ENCODE data around the gene CD1B.
"Not testable (repeated sequence)": the region's sequence is repeated elsewhere in the genome, so short reads cannot be mapped to it uniquely, and the experiment has no call there.

The CD1B gene

GRCh38 chr1:158290321-158290844, 40.9 kb downstream of the CD1B start:
- ATAC-seq (ENCODE audit: low read depth) (no peak), DNase-seq (ENCODE audit: low spot score in 2 of 2) (no peak)
- H3K36me3 Mint-ChIP-seq = peaks cover 3% of the 10 kb centered on the region
- H3K27me3 Mint-ChIP-seq = no peaks in the 10 kb centered on the region
- no peaks in the 10 kb centered on the region for H3K9me3 Mint-ChIP-seq
- H3K4me3 Mint-ChIP-seq = no peak overlapping the region
- no peak overlapping the region for H3K27ac Mint-ChIP-seq
- H3K4me1 Mint-ChIP-seq = peaks cover 25% of the 10 kb centered on the region

GRCh38 chr1:158289811-158290210, 41.5 kb downstream of the CD1B start, which contains the start of gene CD1C:
CD1C (plus strand) TSS chr1:158289923; CDS start chr1:158290065, 142 bp downstream.
- no peak for DNase-seq (ENCODE audit: low spot score in 2 of 2)
- no peak within 1 kb of the TSS for H3K27ac Mint-ChIP-seq
- no peaks in the 10 kb centered on the region for H3K9me3 Mint-ChIP-seq
- peaks cover 2% of the 10 kb centered on the region for H3K36me3 Mint-ChIP-seq
- H3K27me3 Mint-ChIP-seq = no peaks in the 10 kb centered on the region
- peaks cover 30% of the 10 kb centered on the region for H3K4me1 Mint-ChIP-seq
- H3K4me3 Mint-ChIP-seq = no peak within 1 kb of the TSS
- ATAC-seq (ENCODE audit: low read depth) = no peak

DNA sequence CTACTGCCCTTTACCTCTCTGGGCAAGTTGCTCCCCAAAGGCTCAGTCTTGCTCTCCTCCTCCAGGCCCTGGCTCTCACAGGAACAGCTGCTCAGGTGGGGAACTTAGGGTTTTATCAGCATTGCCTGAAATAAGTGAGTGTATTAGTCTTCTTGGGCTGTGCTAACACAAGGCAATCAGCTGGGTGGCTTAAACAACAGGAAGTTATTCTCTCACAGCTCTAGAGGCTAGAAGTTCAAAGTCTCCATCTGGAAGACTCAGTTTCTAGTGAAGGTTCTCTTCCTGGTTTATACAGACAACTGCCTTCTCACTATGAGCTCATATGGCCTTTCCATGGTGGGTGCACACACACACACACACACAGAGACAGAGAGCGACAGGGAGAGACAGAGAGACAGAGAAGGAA, 44.4 kb downstream of the CD1B start:
- ATAC-seq (ENCODE audit: low read depth) (peak; percentile 20), DNase-seq (ENCODE audit: low spot score in 2 of 2) (peak in 1 of 2 donors; percentile 19)
- H3K27me3 Mint-ChIP-seq = no peaks in the 10 kb centered on the region
- H3K4me1 Mint-ChIP-seq = peaks cover 38% of the 10 kb centered on the region
- H3K9me3 Mint-ChIP-seq = no peaks in the 10 kb centered on the region
- peak overlapping the region; percentile 95 for H3K27ac Mint-ChIP-seq
- H3K36me3 Mint-ChIP-seq = peaks cover 2% of the 10 kb centered on the region
- H3K4me3 Mint-ChIP-seq = peak overlapping the region; percentile 85

DNA sequence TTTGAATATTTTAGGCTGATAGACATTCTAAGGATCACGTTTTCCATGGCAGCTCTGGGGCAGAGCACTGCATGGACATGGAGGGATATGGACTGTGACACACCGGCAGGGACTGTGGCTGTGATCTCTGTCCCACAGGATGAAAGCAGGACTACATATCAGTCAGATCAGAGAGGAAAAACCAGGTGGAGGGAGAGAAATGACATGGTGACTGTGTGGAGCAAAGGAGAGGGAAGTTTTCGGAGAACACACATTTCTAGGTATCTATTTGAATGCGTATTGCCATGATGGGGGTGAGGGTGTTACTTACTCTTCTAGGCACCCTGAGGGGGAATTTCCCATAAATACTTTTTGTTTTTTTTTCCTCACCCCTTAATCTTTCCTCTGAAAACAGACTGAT, 44.8 kb downstream of the CD1B start:
- DNase-seq (ENCODE audit: low spot score in 2 of 2) (no peak), ATAC-seq (ENCODE audit: low read depth) (peak; percentile 18)
- Mint-ChIP-seq H3K4me3 (peak overlapping the region; percentile 85), H3K27ac (peak overlapping the region; percentile 95), H3K9me3 (peaks cover 3% of the 10 kb centered on the region), H3K4me1 (peaks cover 40% of the 10 kb centered on the region), H3K27me3 (no peaks in the 10 kb centered on the region), H3K36me3 (peaks cover 6% of the 10 kb centered on the region)

- Mint-ChIP-seq H3K4me1 (peaks cover 45% of the 10 kb centered on the region), H3K4me3 (peak overlapping the region; percentile 85), H3K9me3 (peaks cover 4% of the 10 kb centered on the region), H3K27ac (peak overlapping the region; percentile 95), H3K36me3 (peaks cover 10% of the 10 kb centered on the region), H3K27me3 (no peaks in the 10 kb centered on the region)
- DNase-seq (ENCODE audit: low spot score in 2 of 2) = peak; percentile 51 to 59
- ATAC-seq (ENCODE audit: low read depth) = peak; percentile 80
These were observed 45.5 kb downstream of the CD1B start for GRCh38 chr1:158285756-158286241.

DNA sequence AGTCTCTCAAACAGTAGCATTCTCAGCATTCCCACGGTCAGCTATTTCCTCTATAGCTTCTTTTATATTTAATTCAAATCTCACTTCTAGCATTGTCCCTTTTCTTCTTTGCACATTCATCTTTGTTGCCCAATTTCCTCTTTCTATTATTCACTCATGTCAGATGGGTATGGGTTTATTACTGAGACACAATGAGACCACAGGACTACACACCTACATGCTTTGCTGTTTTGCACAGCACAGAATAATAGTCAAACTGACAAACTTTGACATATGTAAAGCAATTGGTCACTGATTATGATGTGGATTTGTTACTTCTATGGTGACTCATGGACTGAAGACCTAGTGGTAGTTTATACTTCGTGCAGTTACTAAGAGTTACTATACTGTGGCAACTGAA, 47.4 kb downstream of the CD1B start:
- H3K9me3 Mint-ChIP-seq = peaks cover 4% of the 10 kb centered on the region
- peak overlapping the region; percentile 25 for H3K27ac Mint-ChIP-seq
- no peaks in the 10 kb centered on the region for H3K27me3 Mint-ChIP-seq
- DNase-seq (ENCODE audit: low spot score in 2 of 2) (no peak), ATAC-seq (ENCODE audit: low read depth) (no peak)
- peak overlapping the region; percentile 16 for H3K4me3 Mint-ChIP-seq
- peaks cover 10% of the 10 kb centered on the region for H3K36me3 Mint-ChIP-seq
- peaks cover 45% of the 10 kb centered on the region for H3K4me1 Mint-ChIP-seq

- H3K36me3 Mint-ChIP-seq; H3K27ac Mint-ChIP-seq; ATAC-seq (ENCODE audit: low read depth); H3K27me3 Mint-ChIP-seq; H3K9me3 Mint-ChIP-seq; DNase-seq (ENCODE audit: low spot score in 2 of 2); H3K4me3 Mint-ChIP-seq: not testable (repeated sequence)
- H3K4me1 Mint-ChIP-seq = peaks cover 42% of the 10 kb centered on the region
These were observed 48.9 kb downstream of the CD1B start for GRCh38 chr1:158282421-158282820.
